ENCODE results near the gene C19orf25.

The C19orf25 gene

DNA sequence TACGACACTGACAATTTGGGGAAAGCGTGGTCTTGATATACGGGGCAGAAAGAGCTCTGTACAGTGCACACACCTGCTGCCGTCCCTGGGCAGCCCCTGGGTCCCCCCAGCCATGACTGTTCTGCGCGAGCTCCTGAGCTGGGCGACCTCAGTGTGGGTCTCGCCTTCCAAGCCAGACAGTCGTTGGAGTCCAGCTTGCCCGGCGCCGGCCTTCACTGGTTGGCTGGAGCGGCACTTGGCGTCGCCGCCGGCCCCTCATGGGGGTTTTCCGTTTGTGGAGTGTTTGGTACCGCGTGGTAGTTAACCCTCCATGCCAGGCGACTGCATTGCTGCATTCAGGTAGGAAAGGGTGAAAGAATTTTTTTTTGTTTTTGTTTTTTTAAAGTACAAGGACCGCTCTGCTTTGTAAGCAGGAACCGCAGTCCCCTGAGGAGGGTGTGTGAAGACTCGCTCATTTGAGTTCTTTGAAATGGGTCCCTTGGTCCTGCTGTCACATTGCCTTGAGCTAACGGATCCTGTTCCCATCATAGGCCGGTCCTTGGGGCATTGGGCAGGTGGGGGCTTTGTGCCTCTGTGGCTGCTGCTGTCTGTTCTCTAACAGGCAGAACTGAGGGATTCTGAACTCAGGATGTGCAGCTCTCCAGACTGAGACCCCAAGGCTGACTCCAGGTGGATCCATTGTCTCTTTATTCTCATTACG is 51.6 kb downstream of the C19orf25 start:
- TF ChIP-seq, protein P1, sequence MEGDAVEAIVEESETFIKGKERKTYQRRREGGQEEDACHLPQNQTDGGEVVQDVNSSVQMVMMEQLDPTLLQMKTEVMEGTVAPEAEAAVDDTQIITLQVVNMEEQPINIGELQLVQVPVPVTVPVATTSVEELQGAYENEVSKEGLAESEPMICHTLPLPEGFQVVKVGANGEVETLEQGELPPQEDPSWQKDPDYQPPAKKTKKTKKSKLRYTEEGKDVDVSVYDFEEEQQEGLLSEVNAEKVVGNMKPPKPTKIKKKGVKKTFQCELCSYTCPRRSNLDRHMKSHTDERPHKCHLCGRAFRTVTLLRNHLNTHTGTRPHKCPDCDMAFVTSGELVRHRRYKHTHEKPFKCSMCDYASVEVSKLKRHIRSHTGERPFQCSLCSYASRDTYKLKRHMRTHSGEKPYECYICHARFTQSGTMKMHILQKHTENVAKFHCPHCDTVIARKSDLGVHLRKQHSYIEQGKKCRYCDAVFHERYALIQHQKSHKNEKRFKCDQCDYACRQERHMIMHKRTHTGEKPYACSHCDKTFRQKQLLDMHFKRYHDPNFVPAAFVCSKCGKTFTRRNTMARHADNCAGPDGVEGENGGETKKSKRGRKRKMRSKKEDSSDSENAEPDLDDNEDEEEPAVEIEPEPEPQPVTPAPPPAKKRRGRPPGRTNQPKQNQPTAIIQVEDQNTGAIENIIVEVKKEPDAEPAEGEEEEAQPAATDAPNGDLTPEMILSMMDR (IDR thresholded peaks at IDR 0.05; ENCODE audit: low read length, missing control alignments): no peak

DNA sequence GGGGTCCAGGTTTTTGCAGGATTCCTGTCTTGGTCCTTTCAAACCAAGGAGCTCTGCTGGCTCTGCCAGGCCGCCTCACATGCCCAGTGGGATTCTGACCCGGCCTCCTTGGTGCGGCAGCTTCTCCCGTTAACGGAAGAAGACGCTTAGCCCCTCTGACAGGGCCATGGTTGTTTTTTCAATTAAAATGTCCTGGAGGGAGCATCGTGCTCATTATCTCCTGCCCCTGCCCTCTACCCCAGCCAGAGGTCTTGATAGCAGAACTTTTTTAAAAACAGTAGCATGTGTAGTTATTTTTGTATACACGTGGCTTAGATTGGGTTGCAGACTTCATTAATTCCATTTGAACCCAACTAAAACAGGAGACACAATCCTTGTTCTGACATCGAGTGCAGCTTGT is 52.3 kb downstream of the C19orf25 start:
- no peak overlapping the region for H3K4me3 ChIP-seq (replicated peaks; ENCODE audit: low read depth, low read length)
- no peak for DNase-seq (ENCODE audit: low read depth)
- TF ChIP-seq, protein P1 (IDR thresholded peaks at IDR 0.05; ENCODE audit: low read length, missing control alignments): no peak

More for the DNA sequence above, 51.6 kb downstream of the C19orf25 start:
- no peak for DNase-seq (ENCODE audit: low read depth)
- no peak overlapping the region for H3K4me3 ChIP-seq (replicated peaks; ENCODE audit: low read depth, low read length)

DNA sequence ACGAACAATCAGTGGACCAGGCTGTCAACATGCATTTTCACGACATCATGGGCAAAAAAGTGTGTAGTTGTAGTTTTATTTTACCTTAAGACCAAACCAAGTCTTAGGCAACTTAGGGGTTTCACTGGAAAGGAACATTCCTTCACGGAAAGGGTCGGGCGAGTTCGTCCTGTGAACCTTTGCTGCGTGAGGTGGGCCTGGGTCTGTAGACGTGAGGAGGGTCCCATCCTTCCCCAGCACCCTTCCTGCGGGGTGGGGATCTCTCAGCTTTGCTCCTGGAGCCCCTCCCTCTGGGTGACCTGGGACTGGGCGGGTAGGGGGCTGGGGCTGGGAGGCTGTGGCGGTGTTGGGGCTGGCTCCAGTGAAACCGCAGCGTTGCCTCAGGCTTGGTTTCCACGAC is 53.1 kb downstream of the C19orf25 start:
- DNase-seq (ENCODE audit: low read depth): no peak
- TF ChIP-seq, protein P1 (IDR thresholded peaks at IDR 0.05; ENCODE audit: low read length, missing control alignments): no peak
- no peak overlapping the region for H3K4me3 ChIP-seq (replicated peaks; ENCODE audit: low read depth, low read length)

DNA sequence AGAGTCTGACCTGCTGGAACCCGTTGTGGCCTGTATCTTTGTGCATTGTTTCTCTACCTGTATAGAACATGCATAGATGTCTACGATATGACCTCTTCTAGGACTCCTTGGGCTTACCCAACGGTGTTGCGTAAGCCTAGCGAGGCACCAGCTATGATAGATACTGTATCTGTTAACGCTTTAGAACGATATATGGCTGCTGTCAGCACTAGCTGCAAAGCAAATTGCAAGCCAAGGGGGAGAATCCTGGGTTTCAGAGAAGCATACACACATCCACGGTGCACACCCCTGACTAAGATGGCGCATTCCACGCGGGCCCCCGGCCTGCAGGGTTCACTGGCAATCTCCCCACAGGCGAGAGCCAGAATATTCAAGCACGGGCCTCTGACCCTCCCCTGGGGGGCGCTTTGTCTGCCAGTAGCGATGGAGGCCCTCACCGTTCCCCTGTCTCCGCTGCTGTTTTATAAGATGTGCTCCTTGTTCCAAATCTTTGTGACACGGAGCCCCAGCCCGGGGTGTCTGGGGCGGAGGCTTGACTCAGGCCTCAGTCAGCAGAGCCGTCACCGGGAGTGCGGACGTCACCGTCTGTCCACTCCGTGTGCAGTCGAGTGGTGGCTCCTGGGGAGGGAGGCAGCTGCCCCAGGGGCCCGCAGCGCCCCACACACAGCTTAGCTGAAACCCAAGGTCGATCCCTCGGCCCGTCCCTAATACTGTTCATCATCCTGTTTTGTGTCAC is 53.7 kb downstream of the C19orf25 start:
- no peak for DNase-seq (ENCODE audit: low read depth)
- TF ChIP-seq, protein P1 (IDR thresholded peaks at IDR 0.05; ENCODE audit: low read length, missing control alignments): no peak

DNA sequence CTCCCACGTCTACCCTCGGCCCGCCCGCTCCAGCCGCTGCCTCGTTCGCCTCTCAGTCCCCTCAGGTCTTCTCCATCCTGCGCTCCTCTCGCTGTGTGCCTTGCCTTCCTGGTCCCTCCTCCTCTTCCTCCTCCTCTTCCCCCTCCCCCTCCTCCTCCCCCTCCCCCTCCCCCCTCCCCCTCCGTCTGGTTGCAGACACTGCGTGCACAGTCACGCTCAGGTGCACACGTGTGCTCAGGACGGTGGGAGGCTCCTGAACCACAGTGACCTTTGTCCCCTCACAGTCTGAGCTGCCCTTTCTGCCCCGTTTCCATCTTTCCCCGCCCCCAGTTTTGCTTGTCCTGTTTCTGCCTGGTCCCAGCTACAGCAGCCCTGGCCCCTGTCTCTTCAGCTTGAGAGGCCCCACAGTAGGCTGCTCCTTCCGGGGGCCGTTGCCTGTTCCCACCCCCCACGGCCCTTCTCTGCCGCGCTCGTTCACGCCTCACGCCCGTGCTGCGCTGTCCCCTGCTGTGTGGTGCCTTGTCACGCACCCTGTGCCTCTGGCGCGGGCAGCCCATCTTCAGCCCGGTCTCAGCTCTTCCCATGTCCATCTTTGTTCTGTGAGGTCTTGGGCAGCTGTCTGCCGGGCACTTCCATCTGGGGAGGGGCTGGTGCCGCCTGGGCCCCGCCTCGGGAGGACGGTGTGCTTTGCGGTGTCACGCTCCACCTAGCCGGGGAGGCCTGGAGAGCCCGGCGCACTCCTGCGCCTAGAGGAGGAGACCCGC is 54.6 kb downstream of the C19orf25 start:
- no peak overlapping the region for H3K4me3 ChIP-seq (replicated peaks; ENCODE audit: low read depth, low read length)
- no peak for DNase-seq (ENCODE audit: low read depth)
- TF ChIP-seq, protein P1 (IDR thresholded peaks at IDR 0.05; ENCODE audit: low read length, missing control alignments): no peak

More for the DNA sequence above, 53.7 kb downstream of the C19orf25 start:
- no peak overlapping the region for H3K4me3 ChIP-seq (replicated peaks; ENCODE audit: low read depth, low read length)

DNA sequence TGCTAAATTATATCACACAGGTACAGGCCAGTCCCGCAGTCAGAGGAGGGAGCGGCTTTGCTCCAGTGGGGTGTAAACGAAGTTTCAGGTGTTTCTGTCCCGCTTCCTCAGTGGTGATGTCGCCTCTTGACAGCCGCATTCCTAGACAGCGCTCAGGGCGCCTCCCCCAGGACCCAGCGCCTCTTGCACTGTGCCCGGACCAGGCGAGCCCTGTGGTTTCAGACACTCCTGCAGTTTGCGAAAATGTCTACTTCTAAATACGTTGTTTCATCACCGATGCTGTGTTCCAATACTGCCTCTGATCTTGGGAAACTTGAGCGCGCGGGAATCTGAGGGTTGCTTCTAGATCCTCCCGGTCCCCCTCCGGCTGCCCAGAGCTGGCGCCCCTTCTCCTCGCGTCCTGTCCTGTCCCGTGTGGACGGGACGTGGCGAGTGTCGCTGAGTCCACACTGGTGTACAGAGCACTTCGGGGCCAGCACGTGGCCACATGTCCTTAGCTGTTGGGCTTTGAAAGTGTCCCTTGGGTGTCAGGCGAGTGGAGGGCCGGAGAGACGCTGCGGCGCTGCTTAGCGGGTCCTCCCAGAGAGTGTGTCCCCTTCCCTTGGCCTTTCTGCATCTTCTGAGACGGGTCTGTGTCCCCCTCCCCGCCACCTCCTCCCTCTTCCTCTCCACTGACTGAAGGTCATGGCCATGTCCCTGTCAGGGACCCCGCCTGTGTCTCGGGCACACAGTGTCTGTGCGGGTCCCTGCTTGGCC is 55.4 kb downstream of the C19orf25 start:
- DNase-seq (ENCODE audit: low read depth): no peak
- TF ChIP-seq, protein P1 (IDR thresholded peaks at IDR 0.05; ENCODE audit: low read length, missing control alignments): no peak
- H3K4me3 ChIP-seq (replicated peaks; ENCODE audit: low read depth, low read length): no peak overlapping the region
